GM23338 (cell line): Measurements from ENCODE around the gene ATP6V1E1. TPM values are rescaled to one million over a fixed set of nuclear protein-coding genes. Genes with fewer than 3 reads are reported as not detected.

Source experiments
- ATAC-seq: fragments of 200-7000 bp; cut with Tn5 transposase; 3 replicates; pipeline ENCODE4 v1.9.1; 2020
- DNase-seq: peaks from one replicate; pipeline ENCODE4 v3.0.0-alpha.2; 2015; ENCODE audit warnings: low spot score
- H2AFZ ChIP-seq: fragments of 200-600 bp; sonication (generic); 2 replicates; pipeline ENCODE4 v1.8.0; 2016; ENCODE audit warnings: antibody characterized with exemption, mild to moderate bottlenecking, moderate library complexity
- H3F3A ChIP-seq: fragments of 200-600 bp; sonication (generic); replicated peaks from 2 replicates; pipeline ENCODE4 v1.8.0; 2017; ENCODE audit warnings: antibody characterized with exemption, mixed run types, low read depth
- H3K27ac ChIP-seq: fragments of 200-600 bp; sonication (generic); 2 replicates; pipeline ENCODE4 v1.6.1; 2016; ENCODE audit warnings: low read depth
- H3K27me3 ChIP-seq: fragments of 200-600 bp; sonication (generic); 2 replicates; pipeline ENCODE4 v1.8.0; 2016; ENCODE audit warnings: mild to moderate bottlenecking, mixed run types, moderate library complexity; ENCODE audit not compliant: insufficient read depth
- H3K36me3 ChIP-seq: fragments of 200-600 bp; sonication (generic); 2 replicates; pipeline ENCODE4 v1.8.0; 2016; ENCODE audit warnings: mild to moderate bottlenecking; ENCODE audit not compliant: insufficient read depth
- H3K4me1 ChIP-seq: fragments of 200-600 bp; sonication (generic); 2 replicates; pipeline ENCODE4 v1.8.0; 2016; ENCODE audit warnings: mild to moderate bottlenecking, moderate library complexity; ENCODE audit not compliant: insufficient read depth
- H3K4me2 ChIP-seq: fragments of 200-600 bp; sonication (generic); 2 replicates; pipeline ENCODE4 v1.7.1; 2017; ENCODE audit warnings: mixed run types
- H3K4me3 ChIP-seq: fragments of 200-600 bp; sonication (generic); 2 replicates; pipeline ENCODE4 v1.6.1; 2016; ENCODE audit warnings: mixed run types
- H3K79me2 ChIP-seq: fragments of 200-600 bp; sonication (generic); replicated peaks from 2 replicates; pipeline ENCODE4 v1.8.0; 2017; ENCODE audit warnings: mild to moderate bottlenecking; ENCODE audit not compliant: insufficient read depth
- H3K9me2 ChIP-seq: fragments of 200-600 bp; sonication (generic); 2 replicates; pipeline ENCODE4 v1.8.0; 2017; ENCODE audit not compliant: insufficient read depth
- H4K20me1 ChIP-seq: fragments of 200-600 bp; sonication (generic); replicated peaks from 2 replicates; pipeline ENCODE4 v1.8.0; 2017; ENCODE audit warnings: mild to moderate bottlenecking; ENCODE audit not compliant: insufficient read depth
- H3K27ac Mint-ChIP-seq: 2 replicates; pipeline ENCODE4 v1.8.0; 2020; ENCODE audit warnings: inconsistent platforms, mild to moderate bottlenecking, moderate library complexity, mixed read lengths
- H3K27me3 Mint-ChIP-seq: 3 replicates; pipeline ENCODE4 v1.8.0; 2022; ENCODE audit warnings: low read depth, mild to moderate bottlenecking, moderate library complexity, mixed read lengths, inconsistent platforms; ENCODE audit not compliant: insufficient read depth, poor library complexity
- H3K36me3 Mint-ChIP-seq: 3 replicates; pipeline ENCODE4 v1.8.0; 2021; ENCODE audit warnings: low read depth, mild to moderate bottlenecking, inconsistent platforms, moderate library complexity, mixed read lengths
- H3K4me1 Mint-ChIP-seq: 3 replicates; pipeline ENCODE4 v1.8.0; 2020; ENCODE audit warnings: mild to moderate bottlenecking, inconsistent platforms, mixed read lengths
- H3K4me3 Mint-ChIP-seq: 3 replicates; pipeline ENCODE4 v1.8.0; 2021; ENCODE audit warnings: moderate library complexity, mild to moderate bottlenecking, inconsistent platforms, mixed read lengths
- H3K9me3 Mint-ChIP-seq: 3 replicates; pipeline ENCODE4 v1.8.0; 2020; ENCODE audit warnings: moderate library complexity, mild to moderate bottlenecking, inconsistent platforms, mixed read lengths
- CREB1 ChIP-seq: fragments of 250-450 bp; sonication (Bioruptor Pico); IDR thresholded peaks from 2 replicates; pipeline ENCODE4 v1.5.0; 2020; ENCODE audit warnings: low read depth, mild to moderate bottlenecking, moderate library complexity
- ETS1 ChIP-seq: IDR thresholded peaks from 2 replicates; pipeline ENCODE4 v1.6.1; 2016; ENCODE audit warnings: antibody characterized with exemption
- EZH2 ChIP-seq: fragments of 200-600 bp; sonication (generic); IDR thresholded peaks from one replicate; pipeline ENCODE4 v1.8.0; 2017; ENCODE audit warnings: antibody characterized with exemption, mild to moderate bottlenecking, low read depth; ENCODE audit not compliant: unreplicated experiment
- EZH2phosphoT487 ChIP-seq: fragments of 200-600 bp; sonication (generic); IDR thresholded peaks from one replicate; pipeline ENCODE4 v1.8.1; 2018; ENCODE audit warnings: antibody characterized with exemption; ENCODE audit not compliant: unreplicated experiment
- JUNB ChIP-seq: IDR thresholded peaks from one replicate; pipeline ENCODE4 v1.6.1; 2016; ENCODE audit warnings: antibody characterized with exemption; ENCODE audit not compliant: unreplicated experiment
- NANOG ChIP-seq: IDR thresholded peaks from 2 replicates; pipeline ENCODE4 v1.6.1; 2016; ENCODE audit warnings: antibody characterized with exemption, borderline replicate concordance
- POLR2AphosphoS5 ChIP-seq: IDR thresholded peaks from 2 replicates; pipeline ENCODE4 v1.6.1; 2016; ENCODE audit warnings: antibody characterized with exemption, low read depth
- REST ChIP-seq: IDR thresholded peaks from one replicate; pipeline ENCODE4 v1.6.1; 2018; ENCODE audit warnings: antibody characterized with exemption; ENCODE audit not compliant: unreplicated experiment
- STAT1 ChIP-seq: IDR thresholded peaks from one replicate; pipeline ENCODE4 v1.6.1; 2016; ENCODE audit warnings: antibody characterized with exemption; ENCODE audit not compliant: unreplicated experiment
- ZNF114 ChIP-seq: fragments of 250-450 bp; sonication (Bioruptor Pico); IDR thresholded peaks from 2 replicates; pipeline ENCODE4 v1.5.0; 2020; ENCODE audit warnings: mild to moderate bottlenecking, moderate library complexity
- ZNF331 ChIP-seq: fragments of 250-450 bp; sonication (Bioruptor Pico); IDR thresholded peaks from 2 replicates; pipeline ENCODE4 v1.5.0; 2020; ENCODE audit warnings: low read depth, mild to moderate bottlenecking, moderate library complexity
- polyA plus RNA-seq: library from polyadenylated mRNA; unstranded; fragments of >200 nt; fragmentation: Nextera tagmentation; extraction: Ambion mirVana; gene quantifications from 2 replicates; pipeline ENCODE4 v1.2.1, GENCODE V29; 2016
- total RNA-seq: library from RNA; depleted of rRNA; stranded (reverse); fragments of >200 nt; shearing (Covaris generic); gene quantifications from 2 replicates; pipeline ENCODE4 v1.2.3, GENCODE V29; 2014
- TF ChIP-seq, protein P1 (sequence below), 2 experiments: fragments of 200-600 bp in 1 of 2; sonication (generic) in 1 of 2; conservative IDR thresholded peaks; 2 replicates each; pipeline versions ENCODE4 v1.5.1 to v1.6.1; 2016 to 2017; ENCODE audit warnings: antibody characterized with exemption in 2 of 2, low read depth in 2 of 2, mild to moderate bottlenecking in 2 of 2, moderate library complexity in 1 of 2

ATP6V1E1 gene
- total and polyA plus RNA-seq, 2 experiments from 2014 or later: 74.5 to 81.7 TPM

DNA sequence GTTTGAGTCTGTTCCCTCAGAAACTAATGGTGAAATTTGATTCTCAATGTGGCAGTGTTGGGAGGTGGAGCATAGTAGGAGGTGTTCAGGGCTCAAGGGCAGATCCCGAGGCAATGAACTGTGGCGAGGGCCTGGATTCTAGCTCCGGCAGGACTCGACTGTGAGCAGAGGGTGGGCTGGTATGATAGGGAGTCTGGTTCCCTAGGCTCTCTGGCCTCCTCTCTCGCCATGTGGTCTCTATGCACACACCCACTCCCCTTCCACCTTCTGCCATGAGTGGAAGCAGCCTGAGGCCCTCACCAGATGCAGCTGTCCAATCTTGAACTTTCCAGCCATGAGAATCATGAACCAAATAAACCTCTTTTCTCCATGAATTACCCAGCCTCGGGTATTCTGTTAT lies 32.3 kb downstream of the ATP6V1E1 start:
- Histone ChIP-seq H3K9me2 (no peaks in the 10 kb centered on the region), H3K4me1 (no peaks in the 10 kb centered on the region), H3K4me2 (no peak overlapping the region), H3K27ac (no peak overlapping the region; the same call in 1 of the 2 replicates), H3K4me3 (no peak overlapping the region), H4K20me1 (peaks cover 6% of the 10 kb centered on the region; the same call in 1 of the 2 replicates), H3K79me2 (no peaks in the 10 kb centered on the region), H3F3A (peaks cover 10% of the 10 kb centered on the region; the same call in 1 of the 2 replicates), H2AFZ (no peak overlapping the region), H3K36me3 (peaks cover 62% of the 10 kb centered on the region), H3K27me3 (no peaks in the 10 kb centered on the region)
- no peaks in the 10 kb centered on the region for H3K9me3 Mint-ChIP-seq
- H3K4me1 Mint-ChIP-seq: no peaks in the 10 kb centered on the region
- H3K36me3 Mint-ChIP-seq: peaks cover 84% of the 10 kb centered on the region
- no peaks in the 10 kb centered on the region for H3K27me3 Mint-ChIP-seq
- no peak for ATAC-seq
- no peak for DNase-seq
- no peak overlapping the region for H3K27ac Mint-ChIP-seq
- TF ChIP-seq STAT1 (no peak), NANOG (no peak), ZNF114 (CRISPR knock-in tag) (no peak), JUNB (no peak), EZH2 (no peak), REST (no peak), EZH2phosphoT487 (no peak), ZNF331 (CRISPR knock-in tag) (no peak), CREB1 (CRISPR knock-in tag) (no peak), POLR2AphosphoS5 (no peak), ETS1 (no peak)
- TF ChIP-seq, protein P1, sequence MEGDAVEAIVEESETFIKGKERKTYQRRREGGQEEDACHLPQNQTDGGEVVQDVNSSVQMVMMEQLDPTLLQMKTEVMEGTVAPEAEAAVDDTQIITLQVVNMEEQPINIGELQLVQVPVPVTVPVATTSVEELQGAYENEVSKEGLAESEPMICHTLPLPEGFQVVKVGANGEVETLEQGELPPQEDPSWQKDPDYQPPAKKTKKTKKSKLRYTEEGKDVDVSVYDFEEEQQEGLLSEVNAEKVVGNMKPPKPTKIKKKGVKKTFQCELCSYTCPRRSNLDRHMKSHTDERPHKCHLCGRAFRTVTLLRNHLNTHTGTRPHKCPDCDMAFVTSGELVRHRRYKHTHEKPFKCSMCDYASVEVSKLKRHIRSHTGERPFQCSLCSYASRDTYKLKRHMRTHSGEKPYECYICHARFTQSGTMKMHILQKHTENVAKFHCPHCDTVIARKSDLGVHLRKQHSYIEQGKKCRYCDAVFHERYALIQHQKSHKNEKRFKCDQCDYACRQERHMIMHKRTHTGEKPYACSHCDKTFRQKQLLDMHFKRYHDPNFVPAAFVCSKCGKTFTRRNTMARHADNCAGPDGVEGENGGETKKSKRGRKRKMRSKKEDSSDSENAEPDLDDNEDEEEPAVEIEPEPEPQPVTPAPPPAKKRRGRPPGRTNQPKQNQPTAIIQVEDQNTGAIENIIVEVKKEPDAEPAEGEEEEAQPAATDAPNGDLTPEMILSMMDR (conservative IDR thresholded peaks at IDR 0.05; ENCODE audit: low read depth in 2 of 2): no peak
- H3K4me3 Mint-ChIP-seq: no peak overlapping the region
